ENCODE measurements around the gene FGF11.
"Not testable (repeated sequence)": the region's sequence is repeated elsewhere in the genome, so short reads cannot be mapped to it uniquely, and the experiment has no call there.

- not testable (repeated sequence) for TF ChIP-seq MYC (IDR thresholded peaks at IDR 0.05; ENCODE audit: low read depth, low read length); POLR2A (IDR thresholded peaks at IDR 0.05; ENCODE audit: low read depth, low read length); CTCF (IDR thresholded peaks at IDR 0.05; ENCODE audit: extremely low read depth in 1 of 2, insufficient read depth in 1 of 2, low read depth in 1 of 2, low read length in 2 of 2); EZH2 (IDR thresholded peaks at IDR 0.05; ENCODE audit: borderline replicate concordance, low read depth, low read length, severe bottlenecking)
These were observed 42.8 kb downstream of the FGF11 start for GRCh38 chr17:7481842-7482741.
